ENCODE results near the gene PPP2R2B. TPM values are rescaled to one million over a fixed set of nuclear protein-coding genes. Genes with fewer than 3 reads are reported as not detected.

Gene PPP2R2B
- total RNA-seq = 0.76 TPM

GRCh38 chr5:146878476-146879172 is at the start of gene PPP2R2B:
TSS of gene PPP2R2B (minus strand) at chr5:146878757.
- ATAC-seq = peak; percentile 76

- ATAC-seq = no peak
Observed at GRCh38 chr5:146924132-146924531, 45.6 kb upstream of the PPP2R2B start.

GRCh38 chr5:146921225-146921624 is 42.7 kb upstream of the PPP2R2B start:
- no peak for ATAC-seq

- no peak for ATAC-seq
Observed at GRCh38 chr5:146920351-146920881, 41.9 kb upstream of the PPP2R2B start.

- no peak for ATAC-seq
Observed at GRCh38 chr5:146919304-146919703, 40.7 kb upstream of the PPP2R2B start.

- ATAC-seq = no peak
Observed at GRCh38 chr5:146917931-146918330, 39.4 kb upstream of the PPP2R2B start.

- no peak for ATAC-seq
Observed at GRCh38 chr5:146912874-146913273, 34.3 kb upstream of the PPP2R2B start.

GRCh38 chr5:146910239-146910638 is 31.7 kb upstream of the PPP2R2B start:
- ATAC-seq = no peak

GRCh38 chr5:146909255-146910068 is 30.9 kb upstream of the PPP2R2B start:
- ATAC-seq = no peak

GRCh38 chr5:146906803-146907202 is 28.2 kb upstream of the PPP2R2B start:
- no peak for ATAC-seq

GRCh38 chr5:146904890-146905289 is 26.3 kb upstream of the PPP2R2B start:
- no peak for ATAC-seq

- no peak for ATAC-seq
Observed at GRCh38 chr5:146903789-146904188, 25.2 kb upstream of the PPP2R2B start.

- no peak for ATAC-seq
Observed at GRCh38 chr5:146902471-146902870, 23.9 kb upstream of the PPP2R2B start.

GRCh38 chr5:146897061-146897460 is 18.5 kb upstream of the PPP2R2B start:
- no peak for ATAC-seq

GRCh38 chr5:146894753-146895521 is 16.4 kb upstream of the PPP2R2B start:
- no peak for ATAC-seq

GRCh38 chr5:146893991-146894390 is 15.4 kb upstream of the PPP2R2B start:
- no peak for ATAC-seq

- ATAC-seq = no peak
Observed at GRCh38 chr5:146892231-146892630, 13.7 kb upstream of the PPP2R2B start.

- no peak for ATAC-seq
Observed at GRCh38 chr5:146891511-146891910, 13.0 kb upstream of the PPP2R2B start.

GRCh38 chr5:146890731-146891440 is 12.3 kb upstream of the PPP2R2B start:
- ATAC-seq = no peak

GRCh38 chr5:146890066-146890465 is 11.5 kb upstream of the PPP2R2B start:
- ATAC-seq = no peak

- peak; percentile 66 for ATAC-seq
Observed at GRCh38 chr5:146889169-146889568, 10.6 kb upstream of the PPP2R2B start.

- ATAC-seq = peak; percentile 10
Observed at GRCh38 chr5:146888351-146888978, 9.9 kb upstream of the PPP2R2B start.
